GM10266 (cell line): ENCODE data around the gene HNRNPK.

ENCODE experiments used
- DNase-seq: peaks from one replicate; pipeline ENCODE4 v3.0.0; 2012; ENCODE audit errors: extremely low spot score
- CTCF ChIP-seq: IDR thresholded peaks from 2 replicates; pipeline ENCODE4 v1.5.1; 2012; ENCODE audit warnings: mild to moderate bottlenecking, low read depth; ENCODE audit not compliant: control insufficient read depth, insufficient read depth; ENCODE audit errors: missing control alignments

HNRNPK gene

GRCh38 chr9:84000186-84000585 lies 20.2 kb upstream of the HNRNPK start:
- TF ChIP-seq CTCF, result no peak
- no peak for DNase-seq

GRCh38 chr9:83999141-83999918 lies 19.3 kb upstream of the HNRNPK start:
- TF ChIP-seq CTCF, result no peak
- no peak for DNase-seq

- no peak for TF ChIP-seq CTCF
- no peak for DNase-seq
Measured at GRCh38 chr9:83996126-83996525, 16.1 kb upstream of the HNRNPK start.

- DNase-seq, result no peak
- no peak for TF ChIP-seq CTCF
Measured at GRCh38 chr9:83992901-83993300, 12.9 kb upstream of the HNRNPK start.

- no peak for TF ChIP-seq CTCF
- no peak for DNase-seq
Measured at GRCh38 chr9:83992407-83992806, 12.4 kb upstream of the HNRNPK start.

GRCh38 chr9:83991355-83991754 lies 11.3 kb upstream of the HNRNPK start:
- no peak for TF ChIP-seq CTCF
- DNase-seq, result no peak

- TF ChIP-seq CTCF, result no peak
- no peak for DNase-seq
Measured at GRCh38 chr9:83988411-83988810, 8.4 kb upstream of the HNRNPK start.
